GM12801 (cell line): ENCODE data around the gene CCR5.

Experiments used
- TF ChIP-seq, protein P1 (sequence below): IDR thresholded peaks from one replicate; pipeline ENCODE4 v1.5.1; 2011; ENCODE audit warnings: control low read depth; ENCODE audit not compliant: insufficient read length; ENCODE audit errors: extremely low read depth

The CCR5 gene

DNA sequence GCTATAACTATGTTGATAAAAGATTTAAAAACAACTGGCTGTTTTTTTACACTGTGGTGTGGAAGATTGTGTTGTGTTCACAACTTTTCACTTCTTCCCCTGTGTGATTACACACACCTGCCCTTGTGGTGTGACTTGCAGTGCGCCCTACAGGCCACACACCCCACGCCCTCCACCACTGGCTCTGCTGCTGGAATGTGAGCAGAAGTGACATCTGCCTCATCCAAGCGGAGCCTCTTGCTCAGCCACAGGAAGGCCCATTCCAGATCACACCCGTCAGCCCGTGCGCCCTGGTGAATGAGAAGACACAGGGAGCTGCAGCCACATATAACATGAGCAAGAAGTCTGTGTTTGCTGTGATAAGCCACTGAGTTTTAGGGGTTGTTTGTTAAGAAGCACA lies 9.8 kb upstream of the CCR5 start:
- TF ChIP-seq, protein P1, sequence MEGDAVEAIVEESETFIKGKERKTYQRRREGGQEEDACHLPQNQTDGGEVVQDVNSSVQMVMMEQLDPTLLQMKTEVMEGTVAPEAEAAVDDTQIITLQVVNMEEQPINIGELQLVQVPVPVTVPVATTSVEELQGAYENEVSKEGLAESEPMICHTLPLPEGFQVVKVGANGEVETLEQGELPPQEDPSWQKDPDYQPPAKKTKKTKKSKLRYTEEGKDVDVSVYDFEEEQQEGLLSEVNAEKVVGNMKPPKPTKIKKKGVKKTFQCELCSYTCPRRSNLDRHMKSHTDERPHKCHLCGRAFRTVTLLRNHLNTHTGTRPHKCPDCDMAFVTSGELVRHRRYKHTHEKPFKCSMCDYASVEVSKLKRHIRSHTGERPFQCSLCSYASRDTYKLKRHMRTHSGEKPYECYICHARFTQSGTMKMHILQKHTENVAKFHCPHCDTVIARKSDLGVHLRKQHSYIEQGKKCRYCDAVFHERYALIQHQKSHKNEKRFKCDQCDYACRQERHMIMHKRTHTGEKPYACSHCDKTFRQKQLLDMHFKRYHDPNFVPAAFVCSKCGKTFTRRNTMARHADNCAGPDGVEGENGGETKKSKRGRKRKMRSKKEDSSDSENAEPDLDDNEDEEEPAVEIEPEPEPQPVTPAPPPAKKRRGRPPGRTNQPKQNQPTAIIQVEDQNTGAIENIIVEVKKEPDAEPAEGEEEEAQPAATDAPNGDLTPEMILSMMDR, result no peak

DNA sequence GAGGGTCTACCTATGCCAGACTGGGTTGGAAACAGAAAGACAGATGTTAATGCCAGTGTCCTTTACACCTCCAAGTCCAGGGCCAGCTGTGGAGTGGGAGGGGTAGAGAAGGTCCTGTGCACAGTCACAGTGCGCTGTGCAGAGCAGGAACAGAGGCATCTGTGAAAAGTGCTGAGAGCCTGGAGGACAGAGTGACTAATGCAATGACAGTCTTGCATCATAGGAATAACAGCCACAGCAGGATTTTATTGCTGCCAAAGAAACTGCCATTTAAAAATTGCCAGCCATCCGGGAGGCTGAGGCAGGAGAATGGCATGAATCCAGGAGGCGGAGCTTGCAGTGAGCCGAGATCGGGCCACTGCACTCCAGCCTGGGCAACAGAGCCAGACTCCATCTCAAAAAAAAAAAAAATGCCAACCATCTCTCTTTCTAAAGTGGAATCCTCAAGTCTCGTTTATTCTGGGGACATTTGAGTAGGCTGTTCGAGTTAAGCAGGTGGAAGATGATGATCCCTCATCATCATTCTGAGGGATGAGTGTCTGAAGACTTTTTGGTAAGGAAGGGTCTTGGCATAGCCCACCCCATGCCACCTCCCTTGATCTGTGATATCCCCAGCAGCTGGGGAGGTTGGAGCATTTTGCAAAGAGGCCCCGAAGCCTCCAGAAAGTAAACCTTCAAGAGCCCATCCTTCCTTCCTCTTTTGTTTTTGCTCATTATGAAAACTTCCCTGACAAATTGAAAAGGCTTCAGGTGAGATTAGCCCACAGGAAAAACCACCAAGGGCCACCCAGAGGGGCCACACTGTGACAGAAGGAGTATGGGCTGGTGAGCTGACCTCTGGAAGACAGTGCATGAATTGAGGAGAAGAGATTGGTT lies 9.1 kb upstream of the CCR5 start:
- TF ChIP-seq, protein P1, result no peak

DNA sequence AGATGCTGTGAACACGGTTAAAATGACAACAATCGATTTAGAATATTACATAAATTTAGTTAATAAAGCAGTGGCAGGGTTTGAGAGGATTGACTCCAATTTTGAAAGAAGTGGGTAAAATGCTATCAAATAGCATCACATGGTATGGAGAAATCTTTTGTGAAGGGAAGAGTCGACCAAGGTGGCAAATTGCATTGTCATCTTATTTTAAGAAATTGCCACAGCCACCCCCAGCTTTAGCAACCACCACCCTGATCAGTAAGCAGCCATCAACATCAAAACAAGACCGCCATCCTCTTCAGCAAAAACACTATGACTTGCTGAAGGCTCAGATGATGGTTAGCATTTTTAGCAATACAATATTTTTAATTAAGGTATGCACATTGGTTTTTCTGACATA lies 5.7 kb upstream of the CCR5 start:
- TF ChIP-seq, protein P1, result no peak

DNA sequence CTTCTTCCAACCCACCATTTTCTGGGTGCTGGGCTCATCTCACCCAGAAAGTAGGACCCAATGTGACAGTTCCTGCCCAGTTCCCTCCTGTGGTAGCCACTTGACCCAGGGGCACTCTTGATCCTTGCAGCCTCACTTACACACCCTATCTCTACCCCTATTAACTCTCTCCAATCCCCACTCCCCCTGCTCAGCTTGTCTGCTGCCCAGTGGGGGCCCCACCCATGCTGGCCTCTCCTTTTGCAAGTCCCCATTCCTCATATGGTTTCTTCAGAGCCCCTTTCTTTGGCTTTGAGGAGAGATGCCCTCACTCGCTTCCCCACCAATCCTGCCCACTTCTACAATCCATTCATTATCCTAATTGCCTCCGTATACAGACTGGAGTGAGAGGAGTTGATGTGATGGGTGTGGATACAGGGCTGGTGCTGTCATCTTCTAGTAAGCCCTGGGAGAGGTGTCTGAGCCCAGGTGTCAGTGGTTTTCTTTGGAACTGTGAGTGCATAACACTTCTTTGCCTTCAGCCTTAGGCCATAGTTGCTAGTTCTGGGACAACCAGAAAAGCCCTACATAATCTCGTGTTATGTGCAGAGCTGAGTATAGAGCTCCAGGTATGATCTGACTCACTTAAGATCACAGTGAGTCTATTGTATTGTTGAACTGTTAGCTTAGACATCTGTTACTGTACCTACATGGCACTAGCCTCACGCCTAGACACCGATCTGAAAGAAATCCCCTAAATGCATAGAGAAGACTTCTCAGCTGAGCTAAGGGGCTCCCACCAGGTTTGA lies 4.8 kb upstream of the CCR5 start:
- TF ChIP-seq, protein P1, result no peak

DNA sequence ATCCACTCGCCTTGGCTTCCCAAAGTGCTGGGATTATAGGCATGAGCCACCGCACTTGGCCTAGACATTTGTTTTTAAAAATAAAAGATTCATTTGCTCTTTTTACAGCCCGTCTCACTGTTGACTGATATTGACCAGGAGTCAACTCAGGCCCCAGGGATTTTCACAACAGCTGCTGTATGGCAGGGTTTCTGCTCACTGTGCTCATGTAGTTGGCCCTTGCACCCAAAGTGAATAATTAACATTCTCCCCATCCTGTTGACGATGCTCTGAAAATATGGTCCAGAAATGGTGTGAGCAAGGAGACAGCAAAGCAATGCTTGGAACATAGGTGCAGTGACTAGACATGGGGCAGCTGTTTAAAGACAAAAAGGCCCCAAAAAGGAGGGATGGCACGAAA lies 2.9 kb upstream of the CCR5 start:
- TF ChIP-seq, protein P1, result no peak

DNA sequence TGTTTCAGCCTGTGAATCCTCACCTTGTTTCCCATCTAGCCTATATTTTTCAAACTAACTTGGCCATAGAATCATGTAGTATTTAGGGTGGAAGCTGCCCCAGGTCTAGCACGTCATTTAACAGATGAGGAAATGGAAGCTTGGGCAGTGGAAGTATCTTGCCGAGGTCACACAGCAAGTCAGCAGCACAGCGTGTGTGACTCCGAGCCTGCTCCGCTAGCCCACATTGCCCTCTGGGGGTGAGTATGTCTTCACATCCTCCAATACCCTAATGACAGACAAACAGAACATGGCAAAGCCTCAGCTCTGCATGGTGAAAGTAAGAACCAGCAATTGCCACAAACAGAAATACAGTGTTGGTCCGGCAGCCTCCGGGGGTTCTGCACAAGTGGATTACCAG lies 2.2 kb upstream of the CCR5 start:
- TF ChIP-seq, protein P1, result no peak

DNA sequence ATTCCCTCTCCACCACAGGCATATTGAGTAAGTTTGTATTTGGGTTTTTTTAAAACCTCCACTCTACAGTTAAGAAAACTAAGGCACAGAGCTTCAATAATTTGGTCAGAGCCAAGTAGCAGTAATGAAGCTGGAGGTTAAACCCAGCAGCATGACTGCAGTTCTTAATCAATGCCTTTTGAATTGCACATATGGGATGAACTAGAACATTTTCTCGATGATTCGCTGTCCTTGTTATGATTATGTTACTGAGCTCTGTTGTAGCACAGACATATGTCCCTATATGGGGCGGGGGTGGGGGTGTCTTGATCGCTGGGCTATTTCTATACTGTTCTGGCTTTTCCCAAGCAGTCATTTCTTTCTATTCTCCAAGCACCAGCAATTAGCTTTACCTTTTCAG lies 1.6 kb upstream of the CCR5 start:
- TF ChIP-seq, protein P1, result no peak
